ENCODE measurements around the gene NRG4. TPM values are rescaled to one million over a fixed set of nuclear protein-coding genes. Genes with fewer than 3 reads are reported as not detected.

The NRG4 gene
- total and polyA plus RNA-seq, 9 of the 15 experiments (the other 6 are each of a cell fraction or from before 2014, with no cell fraction given), result 0.33 to 2.5 (median 0.76) TPM

DNA sequence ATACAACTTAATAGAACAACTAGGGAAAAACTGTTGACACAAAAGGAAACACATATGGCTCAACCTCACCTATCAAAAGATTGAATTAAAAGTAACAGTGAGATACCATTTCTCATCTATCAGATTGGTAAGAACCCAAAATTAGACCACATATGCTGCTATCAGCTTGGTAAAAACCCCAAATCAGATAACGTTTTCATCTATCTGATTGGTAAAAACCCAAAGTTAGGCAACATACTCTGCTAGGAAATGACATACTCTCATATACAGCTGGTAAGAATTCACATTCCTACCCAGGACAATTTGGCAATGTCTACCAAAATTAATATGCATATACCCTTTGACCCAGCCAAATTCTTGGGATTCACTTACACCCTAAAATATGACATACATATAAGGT is 26.3 kb downstream of the NRG4 start:
- TF ChIP-seq DIDO1 (tag; IDR thresholded peaks at IDR 0.05; ENCODE audit: low read depth) (no peak), SUPT5H (IDR thresholded peaks at IDR 0.05) (no peak), POLR2AphosphoS5 (IDR thresholded peaks at IDR 0.05; ENCODE audit: control insufficient read depth, insufficient read depth, low read depth, low read length) (no peak), ZNF165 (CRISPR knock-in tag; IDR thresholded peaks at IDR 0.05; ENCODE audit: borderline replicate concordance) (no peak), NFE2 (IDR thresholded peaks at IDR 0.05; ENCODE audit: low read depth) (no peak), CXXC5 (CRISPR knock-in tag; IDR thresholded peaks at IDR 0.05) (no peak), TBP (optimal IDR thresholded peaks at IDR 0.05; ENCODE audit: low read depth, low read length) (no peak), HOXB6 (CRISPR knock-in tag; IDR thresholded peaks at IDR 0.05; ENCODE audit: borderline replicate concordance) (no peak), TRIM24 (IDR thresholded peaks at IDR 0.05) (no peak), SRSF7 (optimal IDR thresholded peaks at IDR 0.05; ENCODE audit: low read depth, low read length) (no peak), ZNF174 (CRISPR knock-in tag; IDR thresholded peaks at IDR 0.05) (no peak)
- TF ChIP-seq, protein P1, sequence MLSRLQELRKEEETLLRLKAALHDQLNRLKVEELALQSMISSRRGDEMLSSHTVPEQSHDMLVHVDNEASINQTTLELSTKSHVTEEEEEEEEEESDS (CRISPR knock-in tag; IDR thresholded peaks at IDR 0.05), result no peak
- TF ChIP-seq, protein P2, sequence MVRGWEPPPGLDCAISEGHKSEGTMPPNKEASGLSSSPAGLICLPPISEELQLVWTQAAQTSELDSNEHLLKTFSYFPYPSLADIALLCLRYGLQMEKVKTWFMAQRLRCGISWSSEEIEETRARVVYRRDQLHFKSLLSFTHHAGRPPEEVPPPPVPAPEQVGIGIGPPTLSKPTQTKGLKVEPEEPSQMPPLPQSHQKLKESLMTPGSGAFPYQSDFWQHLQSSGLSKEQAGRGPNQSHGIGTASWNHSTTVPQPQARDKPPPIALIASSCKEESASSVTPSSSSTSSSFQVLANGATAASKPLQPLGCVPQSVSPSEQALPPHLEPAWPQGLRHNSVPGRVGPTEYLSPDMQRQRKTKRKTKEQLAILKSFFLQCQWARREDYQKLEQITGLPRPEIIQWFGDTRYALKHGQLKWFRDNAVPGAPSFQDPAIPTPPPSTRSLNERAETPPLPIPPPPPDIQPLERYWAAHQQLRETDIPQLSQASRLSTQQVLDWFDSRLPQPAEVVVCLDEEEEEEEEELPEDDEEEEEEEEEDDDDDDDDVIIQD (CRISPR knock-in tag; IDR thresholded peaks at IDR 0.05), result no peak
- Histone ChIP-seq H3K4me2 (ENCODE audit: insufficient read depth, low read length) (no peak overlapping the region), H2AFZ (ENCODE audit: low read depth, low read length) (no peak overlapping the region), H3K27ac (ENCODE audit: extremely low read depth, low read depth, low read length) (no peak overlapping the region), H4K20me1 (replicated peaks; ENCODE audit: control insufficient read depth, insufficient read depth, low read length) (no peaks in the 10 kb centered on the region), H3K36me3 (ENCODE audit: control insufficient read depth, insufficient read depth, low read length) (no peaks in the 10 kb centered on the region), H3K4me3 (no peak overlapping the region), H3K9me3 (replicated peaks; ENCODE audit: control insufficient read depth, insufficient read depth, low read depth, low read length) (no peaks in the 10 kb centered on the region), H3K9ac (ENCODE audit: insufficient read depth in 1 of 2, low read depth in 2 of 2, low read length in 2 of 2) (no peak overlapping the region), H3K27me3 (ENCODE audit: control insufficient read depth in 2 of 2, insufficient read depth in 2 of 2, low read length in 2 of 2) (peaks cover 0 to 4% of the 10 kb centered on the region in 2 experiments; a peak in 2 of 5 replicates), H3K9me1 (ENCODE audit: control insufficient read depth, insufficient read depth, low read length) (no peaks in the 10 kb centered on the region), H3K4me1 (replicated peaks in 1 of 2; ENCODE audit: control insufficient read depth in 2 of 2, insufficient read depth in 2 of 2, low read length in 2 of 2) (no peaks in the 10 kb centered on the region), H3K79me2 (ENCODE audit: control insufficient read depth, insufficient read depth, low read length) (no peaks in the 10 kb centered on the region)
- ATAC-seq (no peak), DNase-seq (ENCODE audit: extremely low read depth in 1 of 4, low spot score in 3 of 4) (no peak), FAIRE-seq (no peak)
- in situ Hi-C loops (cut with MboI) (no loop called here), intact Hi-C loops (cut with micrococcal nuclease) (no loop called here)
- POLR2A ChIA-PET, result interaction anchor here (0.7 to 1.8 kb wide), 3 partner anchors 9 to 182 kb away, joined by 3 to 6 read pairs (median 3); no protein-coding TSS in a partner anchor
- 0% methylated on average over 1 of the region's 1 CpG for WGBS (ENCODE audit: insufficient coverage, low coverage, missing lambda C conversion rate)
- CTCF ChIA-PET (ENCODE audit: low intra/inter-chr PET ratio), result no interaction called here
- BruUV-seq (replicated peaks), result no TSS peak
